CD14-positive monocyte (primary cell): ENCODE measurements around the gene TCEAL4. TPM values are rescaled to one million over a fixed set of nuclear protein-coding genes. Genes with fewer than 3 reads are reported as not detected.

Source experiments
- DNase-seq, 3 donors: peaks; one replicate each; pipeline ENCODE4 v3.0.0-alpha.2; 2011 to 2022
- H2AFZ ChIP-seq: 2 replicates; pipeline ENCODE4 v1.6.0; 2012; ENCODE audit warnings: mild to moderate bottlenecking, low read depth, low read length, inconsistent platforms; ENCODE audit not compliant: insufficient read depth, poor library complexity, severe bottlenecking
- H3K27ac ChIP-seq, 2 donors: 1 replicate in 1 of 2; 2 replicates in 1 of 2; pipeline ENCODE4 v1.5.1; 2012 to 2013; ENCODE audit warnings: low read length in 2 of 2, control low read depth in 1 of 2, inconsistent platforms in 1 of 2, low read depth in 1 of 2, mild to moderate bottlenecking in 1 of 2
- H3K27me3 ChIP-seq, 2 donors: one replicate each; pipeline versions ENCODE4 v1.6.0 to v1.6.1; 2011 to 2013; ENCODE audit warnings: low read length in 2 of 2; ENCODE audit not compliant: control insufficient read depth in 2 of 2, insufficient read depth in 2 of 2
- H3K36me3 ChIP-seq, 2 donors: replicated peaks in 1 of 2; 1 replicate in 1 of 2; 2 replicates in 1 of 2; pipeline versions ENCODE4 v1.5.1 to v1.6.1; 2012 to 2013; ENCODE audit warnings: low read length in 2 of 2, control low read depth in 1 of 2, inconsistent platforms in 1 of 2, mild to moderate bottlenecking in 1 of 2; ENCODE audit not compliant: insufficient read depth in 2 of 2, control insufficient read depth in 1 of 2
- H3K4me1 ChIP-seq, 2 donors: 1 replicate in 1 of 2; 2 replicates in 1 of 2; pipeline versions ENCODE4 v1.5.1 to v1.6.1; 2012 to 2013; ENCODE audit warnings: low read length in 2 of 2, control low read depth in 1 of 2, inconsistent platforms in 1 of 2, mild to moderate bottlenecking in 1 of 2, moderate library complexity in 1 of 2; ENCODE audit not compliant: insufficient read depth in 2 of 2, control insufficient read depth in 1 of 2
- H3K4me2 ChIP-seq: replicated peaks from 2 replicates; pipeline ENCODE3; 2012; ENCODE audit warnings: low read length, moderate library complexity, mild to moderate bottlenecking; ENCODE audit not compliant: poor library complexity, severe bottlenecking; ENCODE audit errors: extremely low read depth
- H3K4me3 ChIP-seq, 3 experiments: fragments of 200-600 bp in 1 of 3; sonication (generic) in 1 of 3; replicated peaks in 1 of 3; 1 replicate in 2 of 3; 2 replicates in 1 of 3; pipeline ENCODE4 v1.5.1; 2011 to 2013; ENCODE audit warnings: low read length in 3 of 3, mild to moderate bottlenecking in 3 of 3, control low read depth in 2 of 3, low read depth in 2 of 3, inconsistent platforms in 1 of 3, moderate library complexity in 1 of 3
- H3K79me2 ChIP-seq: 2 replicates; pipeline ENCODE4 v1.6.0; 2012; ENCODE audit warnings: mild to moderate bottlenecking, control low read depth, inconsistent platforms, low read length, moderate library complexity; ENCODE audit not compliant: insufficient read depth
- H3K9ac ChIP-seq: 2 replicates; pipeline ENCODE4 v1.6.0; 2017; ENCODE audit warnings: low read length, mild to moderate bottlenecking; ENCODE audit not compliant: insufficient read depth, poor library complexity, severe bottlenecking
- H3K9me3 ChIP-seq, 2 donors: replicated peaks in 1 of 2; 1 replicate in 1 of 2; 2 replicates in 1 of 2; pipeline versions ENCODE4 v1.5.1 to v1.6.1; 2012 to 2013; ENCODE audit warnings: low read length in 2 of 2, control low read depth in 1 of 2; ENCODE audit not compliant: control insufficient read depth in 1 of 2, insufficient read depth in 1 of 2
- H4K20me1 ChIP-seq: 2 replicates; pipeline ENCODE4 v1.6.0; 2012; ENCODE audit warnings: mild to moderate bottlenecking, low read length, control low read depth, moderate library complexity; ENCODE audit not compliant: insufficient read depth
- H3K27ac Mint-ChIP-seq, 7 donors: one replicate each; pipeline ENCODE4 v1.8.0; 2020; ENCODE audit warnings: mild to moderate bottlenecking in 7 of 7, mixed read lengths in 7 of 7, moderate library complexity in 6 of 7, inconsistent platforms in 2 of 7
- H3K27me3 Mint-ChIP-seq, 3 donors: one replicate each; pipeline ENCODE4 v1.8.0; 2021 to 2022; ENCODE audit warnings: low read depth in 3 of 3, mild to moderate bottlenecking in 3 of 3, mixed read lengths in 3 of 3, moderate library complexity in 3 of 3, inconsistent platforms in 1 of 3
- H3K36me3 Mint-ChIP-seq, 2 donors: one replicate each; pipeline ENCODE4 v1.8.0; 2020; ENCODE audit warnings: mixed read lengths in 2 of 2, inconsistent platforms in 1 of 2, mild to moderate bottlenecking in 1 of 2
- H3K4me1 Mint-ChIP-seq: one replicate; pipeline ENCODE4 v1.8.0; 2020; ENCODE audit warnings: mild to moderate bottlenecking, mixed read lengths
- H3K4me3 Mint-ChIP-seq, 2 donors: one replicate each; pipeline ENCODE4 v1.8.0; 2020; ENCODE audit warnings: mild to moderate bottlenecking in 2 of 2, mixed read lengths in 2 of 2, moderate library complexity in 1 of 2
- H3K9me3 Mint-ChIP-seq, 7 donors: one replicate each; pipeline ENCODE4 v1.8.0; 2020 to 2022; ENCODE audit warnings: mixed read lengths in 7 of 7, mild to moderate bottlenecking in 6 of 7, moderate library complexity in 6 of 7, inconsistent platforms in 2 of 7
- CTCF ChIP-seq: fragments of 200-600 bp; IDR thresholded peaks from one replicate; pipeline ENCODE4 v1.8.0; 2022; ENCODE audit warnings: antibody characterized with exemption, mild to moderate bottlenecking
- WGBS: methylation state at CpG from one replicate; pipeline ENCODE4 v1.1.5; 2013; ENCODE audit warnings: missing lambda C conversion rate; ENCODE audit not compliant: insufficient coverage; 5-methylcytosine and 5-hydroxymethylcytosine counted together
- intact Hi-C, 2 donors: fragments of 100-400 bp; cut with micrococcal nuclease; formaldehyde crosslinking; loops; one replicate each; pipeline versions ENCODE4 v1.15.0 to v1.15.1; 2023
- polyA plus RNA-seq, 3 donors: library from polyadenylated mRNA; depleted of rRNA in 1 of 3; unstranded in 2 of 3; stranded (reverse) in 1 of 3; fragments of 300-500 nt in 2 of 3; fragments of >200 nt in 1 of 3; fragmentation: Illumina TruSeq in 2 of 3; gene quantifications; 1 replicate in 2 of 3; 2 replicates in 1 of 3; pipeline ENCODE4 v1.2.3, GENCODE V29; 2012 to 2021

Gene TCEAL4
- polyA plus RNA-seq, 3 donors: 3.0 to 10.7 (median 8.5) TPM

- Mint-ChIP-seq H3K4me3 (no peak overlapping the region), H3K27ac (no peak overlapping the region), H3K27me3 (peaks cover 0 to 6% (median 0%) of the 10 kb centered on the region in 3 donors), H3K4me1 (peaks cover 4% of the 10 kb centered on the region), H3K9me3 (peaks cover 0 to 3% (median 0%) of the 10 kb centered on the region in 7 donors), H3K36me3 (no peaks in the 10 kb centered on the region)
- Histone ChIP-seq H3K27ac (no peak overlapping the region), H3K9me3 (no peaks in the 10 kb centered on the region), H4K20me1 (no peaks in the 10 kb centered on the region), H3K4me3 (no peak overlapping the region), H3K36me3 (no peaks in the 10 kb centered on the region), H3K79me2 (no peaks in the 10 kb centered on the region), H2AFZ (no peak overlapping the region), H3K9ac (no peak overlapping the region), H3K4me2 (no peak overlapping the region), H3K4me1 (peaks cover 3% of the 10 kb centered on the region in 2 donors), H3K27me3 (no peaks in the 10 kb centered on the region)
- no CpG with 5 or more reads among the region's 3 CpGs for WGBS
- no peak for TF ChIP-seq CTCF
- no peak for DNase-seq
- intact Hi-C loops: no loop called here
Measured at GRCh38 chrX:103537871-103538387, 47.4 kb upstream of the TCEAL4 start.

DNA sequence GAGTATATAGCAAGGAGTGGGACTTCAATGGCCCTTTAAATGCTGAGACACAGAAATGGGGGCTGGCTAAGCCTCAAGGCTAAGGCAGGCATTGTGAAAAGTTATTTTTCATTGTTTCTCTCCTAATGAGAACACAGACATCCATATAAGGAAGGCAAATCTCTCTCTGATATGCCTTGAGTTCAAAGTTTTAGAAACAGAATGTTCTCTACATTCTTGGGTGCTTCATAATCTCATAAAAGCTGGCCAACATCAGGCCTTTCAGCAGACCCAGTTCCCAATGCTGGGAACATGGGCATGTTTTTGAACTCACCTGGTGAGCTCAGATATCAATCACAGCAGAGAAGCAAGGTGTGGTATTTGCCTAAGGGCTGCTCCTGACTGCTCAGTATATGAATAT lies 46.6 kb upstream of the TCEAL4 start:
- no peak for DNase-seq
- peaks cover 1% of the 10 kb centered on the region for H3K4me1 Mint-ChIP-seq
- no peaks in the 10 kb centered on the region for H3K9me3 ChIP-seq
- H3K36me3 ChIP-seq: no peaks in the 10 kb centered on the region
- H3K4me3 ChIP-seq: no peak overlapping the region
- no peak overlapping the region for H3K27ac Mint-ChIP-seq
- no peak overlapping the region for H2AFZ ChIP-seq
- H3K4me3 Mint-ChIP-seq: no peak overlapping the region
- peaks cover under 1 to 2% of the 10 kb centered on the region in 2 donors for H3K4me1 ChIP-seq
- TF ChIP-seq CTCF: no peak
- no peaks in the 10 kb centered on the region for H4K20me1 ChIP-seq
- no peaks in the 10 kb centered on the region for H3K27me3 ChIP-seq
- intact Hi-C loops: no loop called here
- H3K79me2 ChIP-seq: no peaks in the 10 kb centered on the region
- H3K27me3 Mint-ChIP-seq: peaks cover 0 to 6% (median 0%) of the 10 kb centered on the region in 3 donors
- H3K9ac ChIP-seq: no peak overlapping the region
- no peak overlapping the region for H3K27ac ChIP-seq
- no peak overlapping the region for H3K4me2 ChIP-seq
- H3K36me3 Mint-ChIP-seq: no peaks in the 10 kb centered on the region
- peaks cover 0 to 3% (median 0%) of the 10 kb centered on the region in 7 donors for H3K9me3 Mint-ChIP-seq
